Skin of body (tissue), 2 donors: ENCODE measurements around the gene CRYZ. TPM values are rescaled to one million over a fixed set of nuclear protein-coding genes. Genes with fewer than 3 reads are reported as not detected.
"Not testable (repeated sequence)": the region's sequence is repeated elsewhere in the genome, so short reads cannot be mapped to it uniquely, and the experiment has no call there.

Experiments
- DNase-seq: peaks from one replicate; lab custom pipeline; 2025; lab: John Stamatoyannopoulos, UW
- total RNA-seq: library from RNA; depleted of rRNA; stranded (reverse); fragments of >200 nt; gene quantifications from one replicate; pipeline ENCODE4 v1.2.3, GENCODE V29; 2014

The CRYZ gene, protein sequence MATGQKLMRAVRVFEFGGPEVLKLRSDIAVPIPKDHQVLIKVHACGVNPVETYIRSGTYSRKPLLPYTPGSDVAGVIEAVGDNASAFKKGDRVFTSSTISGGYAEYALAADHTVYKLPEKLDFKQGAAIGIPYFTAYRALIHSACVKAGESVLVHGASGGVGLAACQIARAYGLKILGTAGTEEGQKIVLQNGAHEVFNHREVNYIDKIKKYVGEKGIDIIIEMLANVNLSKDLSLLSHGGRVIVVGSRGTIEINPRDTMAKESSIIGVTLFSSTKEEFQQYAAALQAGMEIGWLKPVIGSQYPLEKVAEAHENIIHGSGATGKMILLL
- total RNA-seq: 30.4 TPM

DNA sequence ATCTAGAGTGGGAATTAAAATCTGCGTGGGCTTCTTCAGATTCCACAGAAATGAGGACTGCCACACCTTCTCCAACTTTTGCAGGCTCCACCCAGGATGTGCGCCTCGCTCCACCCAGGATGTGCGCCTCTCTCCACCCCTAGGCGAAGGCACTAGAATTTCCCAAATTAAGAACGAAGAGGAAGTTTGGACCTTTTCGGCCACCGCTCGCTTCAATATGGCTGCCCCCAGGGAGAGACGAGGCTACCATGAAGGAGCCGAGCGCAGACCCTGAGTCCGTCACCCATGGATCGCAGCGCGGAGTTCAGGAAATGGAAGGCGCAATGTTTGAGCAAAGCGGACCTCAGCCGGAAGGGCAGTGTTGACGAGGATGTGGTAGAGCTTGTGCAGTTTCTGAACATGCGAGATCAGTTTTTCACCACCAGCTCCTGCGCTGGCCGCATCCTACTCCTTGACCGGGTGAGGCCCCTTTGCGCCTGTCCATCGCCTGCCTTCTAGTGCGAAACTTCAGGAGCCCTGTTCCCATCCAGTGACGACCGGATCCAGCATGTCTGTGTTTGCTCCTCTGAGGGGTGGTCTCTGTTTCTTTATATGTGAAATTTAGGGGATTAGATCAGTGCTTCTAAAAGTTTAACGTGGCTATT, at the start of gene CRYZ, which contains the start of gene TYW3:
CRYZ (minus strand) TSS at position 91 of the 644 bp plus-strand sequence. CDS start 8,229 bp downstream, outside the sequence.
TYW3 (plus strand) TSS at position 193 of the 644 bp plus-strand sequence; CDS start at position 286, 93 bp downstream.
- DNase-seq: peak; percentile 92

DNA sequence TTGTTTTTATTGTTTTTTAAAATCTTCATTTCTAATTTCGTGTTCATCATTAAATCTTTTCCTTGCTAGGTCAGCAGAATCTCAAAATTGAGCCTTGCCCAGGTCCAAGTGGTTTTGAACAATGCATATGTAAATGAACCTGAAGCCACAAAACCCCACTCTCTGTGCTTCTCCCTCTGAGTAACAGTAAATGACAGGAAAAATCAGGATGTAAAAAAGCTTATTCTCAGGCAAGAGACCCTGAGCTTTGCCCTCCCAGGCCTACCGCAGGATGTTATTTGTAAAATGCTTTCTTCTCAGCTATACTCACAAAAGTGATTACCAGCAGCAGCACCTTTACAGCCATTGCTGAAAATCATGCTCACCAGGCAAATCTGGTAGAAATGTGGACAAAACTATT, 47.7 kb upstream of the CRYZ start:
- DNase-seq: no peak

DNA sequence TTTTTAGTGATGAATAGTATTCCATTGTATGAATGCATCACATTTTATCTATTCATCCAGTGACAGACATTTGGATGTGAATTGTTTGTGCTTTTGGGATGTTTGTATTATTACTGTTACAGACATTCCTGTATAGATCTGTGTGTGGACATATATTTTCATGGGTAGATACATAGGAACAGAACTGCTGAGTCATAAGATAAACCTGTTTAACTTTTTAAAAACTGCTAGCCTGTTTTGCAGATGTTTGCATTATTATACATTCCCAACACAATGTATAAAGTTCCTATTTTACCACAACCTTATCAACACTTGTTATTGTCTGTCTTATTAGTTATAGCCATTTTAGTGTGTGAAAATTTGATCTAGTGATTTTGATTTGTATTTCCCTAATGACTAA, 46.9 kb upstream of the CRYZ start:
- no peak for DNase-seq

DNA sequence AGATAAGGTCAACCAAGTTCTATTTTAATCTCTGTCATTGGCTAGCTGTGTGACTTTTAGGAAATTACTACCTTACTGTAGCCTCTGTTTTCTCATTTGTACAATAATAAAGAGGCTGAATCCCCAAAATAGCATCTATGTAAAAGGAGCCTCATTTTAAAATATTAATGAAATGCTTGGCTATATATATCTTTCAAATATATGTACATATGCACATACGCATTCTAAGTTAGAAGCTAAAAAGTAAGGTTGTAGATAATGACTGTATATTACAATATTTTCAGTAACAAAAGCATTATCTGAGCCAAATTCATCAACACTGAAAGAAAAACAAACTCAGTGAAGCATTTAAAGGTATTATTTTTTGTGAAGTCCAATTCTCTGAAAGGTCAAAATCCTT, 44.7 kb upstream of the CRYZ start:
- no peak for DNase-seq

DNA sequence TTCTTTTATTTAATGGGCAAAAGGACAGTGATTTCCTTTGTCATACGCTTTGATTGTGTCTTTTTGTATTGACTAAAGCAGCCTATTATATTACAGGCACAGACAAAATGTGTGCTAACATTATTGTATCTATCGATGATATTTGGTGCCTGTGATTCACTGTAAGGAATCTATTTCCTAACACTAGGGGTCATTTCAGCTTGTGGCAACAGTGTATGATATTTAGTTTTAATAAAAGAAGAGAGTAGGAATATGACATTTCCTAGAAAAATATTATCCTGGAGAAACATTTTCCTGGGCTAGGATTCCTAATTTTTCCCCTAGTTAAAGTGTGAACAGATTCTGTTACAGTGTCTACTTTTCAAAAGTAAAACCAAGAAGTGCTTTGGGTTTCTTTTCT, 42.9 kb upstream of the CRYZ start:
- DNase-seq: no peak

DNA sequence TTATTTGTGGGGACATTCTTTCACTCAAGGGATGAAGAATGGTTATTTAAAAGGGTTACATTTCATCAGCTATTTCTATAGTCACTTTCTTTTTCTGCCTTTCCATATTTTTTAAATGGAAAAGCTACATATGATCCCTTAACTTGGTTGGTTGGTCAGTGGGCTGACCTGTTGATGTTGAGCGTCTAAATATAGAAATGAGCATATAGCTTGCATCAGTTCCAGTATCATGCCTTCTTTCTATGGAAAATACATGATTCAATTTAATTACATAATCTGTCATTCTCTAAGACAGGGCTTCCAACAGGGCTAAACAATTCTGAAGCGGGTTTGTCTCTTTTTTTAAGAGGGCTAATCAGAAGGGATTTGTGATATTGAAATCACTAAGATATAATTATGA, 40.7 kb upstream of the CRYZ start:
- DNase-seq: no peak

DNA sequence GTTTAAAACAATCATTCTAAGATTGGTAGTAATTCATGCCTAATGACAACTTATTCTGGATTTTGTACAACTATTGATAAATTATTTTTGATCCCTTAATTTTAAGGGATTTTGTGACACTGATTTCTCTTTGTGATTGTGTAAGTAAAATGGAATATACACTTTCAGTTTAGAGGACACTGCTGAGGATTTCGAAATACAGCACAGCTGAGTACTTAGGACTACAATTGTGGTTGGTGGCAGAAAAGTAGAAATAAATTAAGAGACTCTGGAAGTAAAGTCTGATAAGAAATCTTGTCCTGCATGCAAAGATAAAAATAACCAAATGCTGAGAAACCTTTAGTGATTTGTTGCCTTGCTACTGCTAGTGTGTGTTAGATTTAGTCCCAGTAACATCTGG, 40.1 kb upstream of the CRYZ start:
- no peak for DNase-seq

DNA sequence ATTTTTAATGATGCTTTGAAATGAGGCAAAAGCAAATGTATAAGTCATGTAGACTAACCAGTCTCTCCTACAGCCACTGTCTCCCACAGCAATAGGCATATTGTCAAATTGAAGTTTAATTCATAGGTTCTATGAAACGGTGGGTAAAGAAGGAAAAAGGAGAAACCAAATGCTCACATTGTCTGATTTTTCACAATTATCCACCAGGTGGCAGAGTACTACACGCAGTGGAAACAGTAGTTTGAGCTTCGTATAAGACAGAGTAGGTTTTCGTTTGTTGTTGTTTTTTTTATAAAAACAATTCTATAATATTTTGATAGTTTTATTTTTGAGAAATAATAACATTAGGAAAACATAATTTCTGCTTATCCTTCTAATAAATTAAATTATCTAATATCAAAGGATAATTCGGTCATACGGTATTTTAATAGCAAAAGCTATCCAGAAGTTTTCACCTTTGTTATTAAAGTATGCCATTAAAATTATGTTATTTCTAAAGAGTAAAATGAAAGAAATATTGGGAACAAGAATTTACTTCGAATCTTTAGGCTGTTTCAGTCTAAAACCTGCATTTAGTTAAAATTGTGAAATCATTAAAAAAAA, 39.2 kb upstream of the CRYZ start:
- DNase-seq: peak; percentile 11

DNA sequence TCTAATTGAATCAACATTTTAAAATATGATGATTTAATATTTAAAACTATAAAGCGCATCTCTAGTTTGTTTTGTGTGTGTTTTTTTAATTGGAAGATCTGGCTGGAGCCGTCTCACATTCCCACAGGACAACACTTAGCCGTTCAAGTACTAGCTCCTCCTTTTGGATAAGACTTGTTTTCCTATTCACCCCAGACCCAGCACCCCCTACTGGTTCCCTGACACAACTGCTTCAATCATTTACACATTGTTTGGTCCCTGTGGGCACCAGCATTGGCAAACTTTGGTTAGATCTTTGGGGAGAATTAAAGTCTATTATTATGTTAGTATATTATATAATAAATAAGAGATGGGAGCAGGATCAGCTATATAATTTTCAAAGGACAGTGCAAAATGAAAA, 34.6 kb upstream of the CRYZ start:
- no peak for DNase-seq

DNA sequence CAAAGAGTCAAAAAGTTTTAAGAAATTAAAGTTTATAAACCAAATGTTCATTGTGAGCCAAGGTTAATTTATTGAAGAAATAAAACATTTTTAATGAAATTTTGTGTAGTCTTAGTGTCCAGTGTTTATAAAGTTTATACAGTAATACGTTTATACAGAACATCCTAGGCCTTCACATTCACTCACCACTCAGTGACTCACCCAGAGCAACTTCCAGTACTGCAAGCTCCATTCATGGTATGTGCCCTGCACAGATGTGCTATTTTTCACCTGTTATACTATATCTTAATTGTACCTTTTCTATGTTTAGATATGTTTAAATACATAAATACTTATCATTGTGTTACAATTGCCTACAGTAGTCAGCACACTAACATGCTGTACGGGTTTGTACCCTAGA, 33.7 kb upstream of the CRYZ start:
- DNase-seq: no peak

DNA sequence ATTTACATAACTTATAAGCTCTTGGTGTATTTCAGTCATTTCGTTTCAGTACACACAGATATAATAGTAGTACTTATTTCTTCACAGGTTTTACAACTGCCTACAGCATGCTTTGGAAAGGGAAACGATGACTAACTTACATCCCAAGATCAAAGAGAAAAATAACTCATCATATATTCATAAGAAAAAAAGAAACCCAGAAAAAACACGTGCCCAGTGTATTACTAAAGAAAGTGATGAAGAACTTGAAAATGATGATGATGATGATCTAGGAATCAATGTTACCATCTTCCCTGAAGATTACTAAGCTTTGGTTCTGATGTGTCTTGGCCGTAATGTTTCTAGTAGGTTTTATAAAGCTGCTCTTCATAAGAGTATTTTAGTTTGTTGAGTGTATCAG, 31.0 kb upstream of the CRYZ start:
- DNase-seq: no peak

DNA sequence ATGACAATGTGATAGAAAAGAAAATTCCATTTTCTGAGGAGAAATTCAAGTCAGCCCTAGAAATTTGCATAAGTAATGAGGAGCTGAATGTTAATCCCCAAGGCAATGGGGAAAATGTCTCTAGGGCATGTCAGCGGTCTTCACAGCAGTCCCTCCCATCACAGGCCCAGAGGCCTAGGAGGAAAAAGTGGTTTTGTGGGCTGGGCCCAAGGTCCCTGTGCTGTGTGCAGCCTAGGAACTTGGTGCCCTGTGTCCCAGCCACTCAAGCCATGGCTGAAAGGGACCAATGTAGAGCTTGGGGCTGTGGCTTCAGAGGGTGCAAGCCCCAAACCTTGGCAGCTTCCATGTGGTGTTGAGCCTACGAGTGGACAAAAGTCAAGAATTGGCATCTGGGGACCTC, 23.8 kb upstream of the CRYZ start:
- not testable (repeated sequence) for DNase-seq

DNA sequence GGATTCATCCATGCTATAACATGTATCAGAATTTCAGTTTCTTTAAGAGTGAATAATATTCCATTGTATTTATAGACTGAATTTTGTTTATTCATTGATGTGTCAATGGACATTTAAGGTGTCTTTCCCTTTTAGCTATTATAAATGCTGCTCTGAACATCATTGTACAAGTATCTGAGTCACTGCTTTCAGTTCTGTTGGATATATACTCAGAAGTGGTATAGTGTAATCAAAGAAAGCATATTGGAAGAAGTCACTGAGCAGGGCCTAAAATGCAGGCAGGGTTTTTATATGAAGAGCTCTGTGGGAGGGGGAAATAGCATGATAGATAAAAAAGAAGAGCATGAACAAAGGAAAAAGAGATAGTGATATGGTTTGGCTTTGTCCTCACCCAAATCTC, 22.6 kb upstream of the CRYZ start:
- DNase-seq: no peak

DNA sequence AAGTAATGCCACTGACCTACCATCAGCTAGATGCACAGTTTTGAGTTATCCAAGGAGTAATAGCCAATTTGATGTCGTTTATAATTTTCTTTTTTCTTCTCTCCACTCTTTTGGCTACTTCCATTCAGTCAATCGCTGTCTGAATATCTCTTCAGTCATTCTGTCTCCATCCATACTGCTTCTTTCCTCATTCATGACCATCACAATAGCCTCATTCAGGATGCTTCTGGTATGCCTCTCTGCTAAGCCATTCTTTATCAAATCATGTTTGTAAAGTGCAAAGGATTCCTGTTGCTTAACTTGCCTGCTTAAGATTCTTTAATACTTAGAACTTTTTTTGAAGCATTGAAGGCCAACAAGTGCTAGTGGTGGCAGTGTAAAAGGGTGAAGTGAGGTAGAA, 20.3 kb upstream of the CRYZ start:
- DNase-seq: no peak

DNA sequence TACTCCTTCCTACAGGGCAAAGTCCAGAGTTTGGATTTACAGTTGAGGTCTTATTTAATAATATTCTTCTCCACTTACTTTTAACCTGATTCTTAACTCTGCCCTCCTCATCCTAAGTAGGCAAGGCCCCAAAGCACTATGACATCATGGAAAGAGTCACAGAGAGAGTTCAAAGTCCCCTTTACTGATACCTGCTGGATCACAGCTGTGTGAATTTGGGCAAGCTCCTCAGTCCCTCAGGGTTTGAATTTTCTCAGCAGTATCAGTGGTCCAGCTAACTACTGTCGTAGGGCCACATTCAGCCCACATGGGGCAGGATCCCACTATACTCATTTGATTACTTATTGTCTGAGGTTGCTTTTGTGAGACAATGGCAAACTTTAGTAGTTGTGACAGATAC, 16.1 kb upstream of the CRYZ start:
- no peak for DNase-seq

DNA sequence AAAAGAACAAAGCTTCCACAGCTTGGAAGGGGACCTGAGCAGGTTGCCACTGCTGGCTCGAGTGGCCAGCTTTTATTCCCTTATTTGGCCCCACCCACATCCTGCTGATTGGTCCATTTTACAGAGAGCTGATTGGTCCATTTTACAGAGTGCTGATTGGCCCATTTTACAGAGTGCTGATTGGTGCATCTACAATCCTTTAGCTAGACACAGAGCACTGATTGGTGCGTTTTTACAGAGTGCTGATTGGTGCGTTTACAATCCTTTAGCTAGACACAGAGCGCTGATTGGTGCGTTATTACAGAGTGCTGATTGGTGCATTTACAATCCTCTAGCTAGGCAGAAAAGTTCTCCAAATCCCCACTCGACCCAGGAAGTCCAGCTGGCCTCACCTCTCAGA, 12.4 kb upstream of the CRYZ start:
- not testable (repeated sequence) for DNase-seq

DNA sequence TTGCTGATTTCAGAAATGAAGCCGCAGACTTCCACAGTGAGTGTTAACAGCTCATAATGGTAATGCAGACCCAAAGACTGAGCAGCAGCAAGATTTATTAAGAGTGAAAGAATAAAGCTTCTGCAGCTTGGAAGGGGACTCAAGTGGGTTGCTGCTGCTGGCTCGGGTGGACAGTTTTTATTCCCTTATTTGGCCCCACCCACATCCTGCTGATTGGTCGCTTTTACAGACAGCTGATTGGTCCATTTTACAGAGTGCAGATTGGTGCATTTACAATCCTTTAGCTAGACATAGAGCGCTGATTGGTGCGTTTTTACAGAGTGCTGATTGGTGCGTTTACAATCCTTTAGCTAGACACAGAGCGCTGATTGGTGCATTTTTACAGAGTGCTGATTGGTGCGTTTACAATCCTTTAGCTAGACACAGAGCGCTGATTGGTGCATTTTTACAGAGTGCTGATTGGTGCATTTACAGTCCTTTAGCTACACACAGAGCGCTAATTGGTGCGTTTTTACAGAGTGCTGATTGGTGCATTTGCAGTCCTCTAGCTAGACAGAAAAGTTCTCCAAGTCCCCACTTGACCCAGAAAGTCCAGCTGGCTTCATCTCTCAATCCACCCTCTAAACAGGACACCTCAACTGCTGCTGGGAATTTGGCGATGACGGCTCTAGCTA, 7.6 kb upstream of the CRYZ start:
- not testable (repeated sequence) for DNase-seq

DNA sequence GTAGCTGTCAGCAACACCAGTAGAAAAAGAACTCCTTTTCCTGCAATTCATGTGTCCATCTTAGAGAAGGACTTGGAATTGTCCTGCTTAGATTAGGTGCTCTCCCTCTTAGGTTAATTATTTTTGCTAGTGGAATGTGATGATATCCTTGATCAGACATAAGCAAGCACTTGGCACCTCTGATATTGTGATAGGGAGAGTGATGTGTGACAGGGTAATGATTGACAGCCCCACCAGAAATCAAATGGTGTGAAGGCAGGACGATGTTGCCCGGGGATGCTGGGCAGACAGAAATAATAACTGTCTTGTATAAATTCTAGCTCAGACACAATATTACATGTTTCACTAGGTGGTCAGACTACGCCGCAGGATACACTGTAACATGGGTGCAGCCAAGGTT, 4.5 kb upstream of the CRYZ start:
- DNase-seq: no peak

DNA sequence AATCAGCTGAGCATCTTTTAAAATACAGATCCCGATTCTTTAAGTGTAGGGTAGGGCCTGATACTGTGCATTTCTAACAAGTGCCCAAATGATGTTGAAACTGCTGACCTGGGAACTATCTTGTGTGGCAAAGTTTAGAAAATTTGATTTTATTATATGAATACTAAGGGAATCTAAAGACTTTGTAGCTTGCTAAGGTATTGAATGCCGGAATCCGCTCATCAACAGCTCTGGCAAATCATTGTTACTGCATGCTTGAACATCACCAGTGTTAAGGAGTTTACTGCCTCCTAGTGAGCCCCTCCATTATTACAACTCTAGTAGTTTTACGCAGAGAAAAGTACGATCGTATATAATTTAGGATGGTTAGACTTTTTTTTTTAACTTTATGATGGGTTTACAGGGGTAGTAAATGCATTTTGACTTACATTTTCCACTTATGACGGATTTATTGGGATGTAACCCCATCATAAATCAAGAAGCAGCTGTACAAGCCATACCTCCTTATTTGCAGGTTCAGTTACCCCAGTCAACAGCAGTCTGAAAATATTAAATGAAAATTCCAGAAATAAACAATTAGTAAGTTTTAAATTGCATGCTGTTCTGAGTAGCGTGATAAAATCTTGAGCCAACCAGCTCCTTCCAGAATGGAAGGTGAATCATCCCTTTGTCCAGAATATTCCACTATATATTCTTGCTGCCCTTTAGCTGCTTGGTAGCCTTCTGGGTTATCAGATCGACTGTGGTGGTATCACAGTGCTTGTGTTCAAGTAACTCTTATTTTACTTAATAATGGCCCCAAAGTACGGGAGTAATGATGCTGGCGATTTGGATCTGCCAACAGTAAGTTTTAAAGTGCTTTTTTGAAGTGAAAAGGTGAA, 994 bp upstream of the CRYZ start:
- peak; percentile 75 for DNase-seq

DNA sequence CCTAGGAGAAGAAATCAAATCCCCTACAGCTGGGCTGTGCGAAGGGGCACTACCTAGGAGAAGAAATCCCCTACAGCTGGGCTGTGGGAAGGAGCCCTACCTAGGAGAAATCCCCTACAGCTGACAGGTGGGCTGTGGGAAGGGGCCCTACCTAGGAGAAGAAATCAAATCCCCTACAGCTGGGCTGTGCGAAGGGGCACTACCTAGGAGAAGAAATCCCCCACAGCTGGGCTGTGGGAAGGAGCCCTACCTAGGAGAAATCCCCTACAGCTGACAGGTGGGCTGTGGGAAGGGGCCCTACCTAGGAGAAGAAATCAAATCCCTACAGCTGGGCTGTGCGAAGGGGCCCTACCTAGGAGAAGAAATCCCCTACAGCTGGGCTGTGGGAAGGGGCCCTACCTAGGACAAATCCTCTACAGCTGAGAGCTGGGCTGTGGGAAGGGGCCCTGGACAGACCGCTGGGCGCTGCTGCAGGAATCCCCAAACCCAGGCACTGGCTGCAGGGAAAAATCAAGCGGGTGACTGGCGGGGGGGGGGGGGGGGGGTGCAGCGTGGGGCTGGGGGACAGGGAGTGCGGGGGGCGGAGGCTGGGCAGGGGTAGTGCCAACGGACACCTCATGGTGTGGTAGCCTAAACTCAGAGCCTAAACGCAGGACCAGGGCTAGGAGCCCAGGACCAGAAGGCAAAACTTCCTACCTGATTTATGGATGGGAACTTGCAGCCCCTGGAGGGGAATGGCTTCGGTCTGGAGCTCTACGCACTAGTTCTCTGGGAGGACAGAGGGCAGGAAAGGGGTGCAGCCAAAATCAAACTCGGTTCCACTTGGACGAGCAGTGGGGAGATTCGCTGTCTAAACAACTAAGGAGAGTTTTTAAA, 541 bp downstream of the CRYZ start:
- not testable (repeated sequence) for DNase-seq
